GM18517 (cell line): Measurements from ENCODE around the gene TNS3.
"Not testable (repeated sequence)": the region's sequence is repeated elsewhere in the genome, so short reads cannot be mapped to it uniquely, and the experiment has no call there.

Experiments
- ATAC-seq: cut with Tn5 transposase; IDR thresholded peaks from one replicate; pipeline ENCODE4 v1.9.1; 2021; ENCODE audit warnings: mild to moderate bottlenecking, moderate library complexity; ENCODE audit not compliant: unreplicated experiment

TNS3 gene

DNA sequence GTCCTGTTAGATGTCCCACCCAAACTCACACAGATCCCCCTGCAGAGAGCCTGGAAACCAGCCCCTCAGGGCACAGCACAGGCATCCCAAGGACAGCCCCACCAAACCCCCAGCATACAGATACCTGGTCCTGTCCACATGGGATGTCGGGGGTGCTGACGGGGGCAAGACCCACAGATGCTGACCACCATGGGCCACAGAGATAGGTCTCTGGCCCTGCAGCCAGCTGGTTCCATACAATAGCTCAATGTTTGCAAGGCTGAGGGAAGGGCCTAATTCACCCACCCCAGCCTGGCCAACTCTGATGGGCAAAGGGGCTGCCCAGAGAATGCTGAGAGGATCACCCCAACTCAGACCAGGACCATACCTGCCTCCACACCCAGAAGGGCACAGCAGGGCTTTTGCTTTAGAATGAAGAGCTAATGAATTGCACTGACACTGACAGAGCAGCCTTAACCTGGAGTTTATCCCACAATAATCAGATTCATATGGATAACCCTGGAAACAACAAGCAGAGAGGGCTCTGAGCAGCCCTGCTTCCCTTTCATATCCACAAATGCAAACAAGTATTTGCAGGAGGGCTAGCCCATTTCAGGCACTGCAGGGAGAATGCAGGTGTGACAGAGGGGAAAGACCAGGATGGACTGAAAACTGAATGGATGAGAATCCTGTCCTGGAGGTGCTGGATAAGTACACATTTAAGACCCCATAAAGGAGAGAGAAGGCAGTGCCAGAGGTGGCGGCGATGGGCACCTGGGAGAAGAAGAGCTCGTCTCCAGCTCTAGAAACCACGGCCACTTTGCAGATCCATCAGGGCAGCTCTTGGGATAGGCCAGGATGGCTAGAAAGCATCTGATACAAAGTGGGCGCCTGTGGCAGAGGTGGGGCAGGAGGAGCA, 126.7 kb downstream of the TNS3 start:
- no peak for ATAC-seq

DNA sequence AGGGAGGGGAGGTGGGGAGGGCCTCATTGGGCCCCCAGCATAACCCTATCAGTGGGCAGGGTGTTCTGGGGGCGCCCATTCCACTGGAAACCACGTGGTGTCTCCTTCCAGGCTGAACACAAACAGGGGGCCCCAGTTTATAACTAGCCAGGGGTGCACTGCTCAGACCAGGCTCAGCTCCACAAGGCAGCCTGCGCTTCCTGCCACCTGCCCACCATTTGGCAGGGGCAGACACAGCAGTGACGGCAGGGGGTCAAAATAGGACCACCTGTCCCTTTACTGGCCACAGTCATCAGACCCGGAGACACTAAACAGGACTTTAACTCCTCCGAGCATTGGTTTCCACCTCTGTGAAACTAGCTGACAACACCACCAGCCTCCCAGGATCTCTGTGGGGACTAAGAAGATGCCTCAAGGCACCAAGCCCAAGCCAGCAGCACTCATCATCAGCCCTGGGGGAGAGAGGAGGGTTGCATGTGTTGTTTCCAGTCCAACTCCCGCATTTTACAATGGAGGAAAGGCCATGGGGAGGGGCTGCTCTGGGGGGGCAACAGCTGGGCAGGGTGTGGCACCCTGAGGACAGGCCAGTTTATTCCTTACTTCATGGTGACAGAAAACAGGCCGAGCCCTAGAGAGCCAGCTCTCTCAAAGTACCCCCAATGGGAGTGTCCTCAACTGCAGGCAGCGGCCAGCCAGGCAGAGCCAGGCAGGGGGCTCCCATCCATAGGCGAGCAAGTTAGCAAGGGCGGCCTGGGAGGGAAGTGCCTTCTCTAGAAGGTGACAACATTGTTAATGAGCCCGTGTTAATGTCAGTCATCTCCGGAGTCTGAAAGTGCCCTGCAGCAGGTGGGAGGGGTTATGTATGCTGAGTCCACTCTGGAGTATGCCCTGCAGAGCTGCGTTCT, 127.6 kb downstream of the TNS3 start:
- ATAC-seq, result no peak

DNA sequence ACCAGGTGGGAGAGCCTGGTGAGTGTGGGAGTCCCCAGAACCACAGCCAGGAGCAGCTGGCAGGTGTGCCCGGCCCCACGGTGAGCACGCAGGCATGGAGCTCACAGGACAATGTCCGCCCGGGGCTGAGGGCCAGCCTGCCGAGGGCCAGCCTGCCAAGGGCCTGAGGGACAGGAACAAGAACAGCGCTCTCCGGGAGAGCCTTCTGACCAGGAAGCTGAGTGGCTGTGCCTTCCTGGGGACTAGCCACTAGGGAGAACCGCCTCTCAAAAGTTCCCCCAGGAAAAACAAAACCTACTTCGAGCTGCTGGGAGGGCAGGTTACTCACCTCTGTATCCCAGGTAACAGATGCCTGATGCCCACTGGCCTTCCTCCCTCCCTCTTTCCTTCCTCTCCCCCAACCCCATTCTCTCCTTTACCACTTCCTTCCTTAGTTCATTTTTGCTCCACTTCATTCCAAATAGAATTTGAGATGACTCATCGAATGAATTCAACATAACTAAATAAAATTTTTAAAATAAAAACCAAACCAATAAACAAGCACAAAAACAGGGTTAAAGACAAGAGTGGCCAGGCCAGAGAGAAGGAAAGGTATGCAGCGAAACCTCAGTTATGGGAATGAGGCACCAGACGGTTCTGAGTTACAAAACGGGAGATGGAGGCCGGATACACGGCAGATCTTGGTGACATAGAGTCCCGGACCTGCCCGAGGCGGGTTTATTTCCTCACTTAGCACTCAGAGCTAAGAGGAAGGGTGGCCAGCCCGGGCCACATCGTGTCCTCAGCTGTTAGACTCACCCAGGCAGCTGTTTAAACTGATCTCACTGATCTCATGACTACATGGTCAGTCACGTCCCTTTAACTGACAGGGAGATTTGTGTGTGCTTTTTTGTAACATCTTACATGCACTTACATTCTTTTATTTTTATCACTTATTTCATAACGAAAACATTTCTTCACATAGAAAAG, 128.5 kb downstream of the TNS3 start:
- ATAC-seq, result no peak

GRCh38 chr7:47452715-47453092, 129.2 kb downstream of the TNS3 start:
- ATAC-seq, result no peak

DNA sequence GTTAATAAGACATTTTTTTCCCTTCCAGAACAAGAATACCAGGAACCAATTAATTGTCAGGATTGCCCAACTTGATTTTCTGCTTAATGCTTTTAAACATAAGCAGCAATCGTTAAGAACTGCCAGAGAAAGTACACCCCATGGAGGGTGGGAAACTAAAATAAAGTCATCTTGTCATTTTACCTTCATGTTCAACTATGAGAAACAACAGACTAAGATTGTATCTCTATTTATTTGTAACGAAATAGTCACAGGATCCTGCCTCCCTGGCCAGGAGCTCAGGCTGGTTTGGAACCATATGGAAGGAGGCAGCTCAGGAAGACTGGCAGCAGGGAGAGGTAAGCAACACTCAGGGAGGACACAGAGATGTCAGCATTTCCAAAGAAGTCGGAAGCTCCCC, 129.6 kb downstream of the TNS3 start:
- ATAC-seq, result no peak

- ATAC-seq, result no peak
Measured at GRCh38 chr7:47451851-47452205, 130.1 kb downstream of the TNS3 start.

DNA sequence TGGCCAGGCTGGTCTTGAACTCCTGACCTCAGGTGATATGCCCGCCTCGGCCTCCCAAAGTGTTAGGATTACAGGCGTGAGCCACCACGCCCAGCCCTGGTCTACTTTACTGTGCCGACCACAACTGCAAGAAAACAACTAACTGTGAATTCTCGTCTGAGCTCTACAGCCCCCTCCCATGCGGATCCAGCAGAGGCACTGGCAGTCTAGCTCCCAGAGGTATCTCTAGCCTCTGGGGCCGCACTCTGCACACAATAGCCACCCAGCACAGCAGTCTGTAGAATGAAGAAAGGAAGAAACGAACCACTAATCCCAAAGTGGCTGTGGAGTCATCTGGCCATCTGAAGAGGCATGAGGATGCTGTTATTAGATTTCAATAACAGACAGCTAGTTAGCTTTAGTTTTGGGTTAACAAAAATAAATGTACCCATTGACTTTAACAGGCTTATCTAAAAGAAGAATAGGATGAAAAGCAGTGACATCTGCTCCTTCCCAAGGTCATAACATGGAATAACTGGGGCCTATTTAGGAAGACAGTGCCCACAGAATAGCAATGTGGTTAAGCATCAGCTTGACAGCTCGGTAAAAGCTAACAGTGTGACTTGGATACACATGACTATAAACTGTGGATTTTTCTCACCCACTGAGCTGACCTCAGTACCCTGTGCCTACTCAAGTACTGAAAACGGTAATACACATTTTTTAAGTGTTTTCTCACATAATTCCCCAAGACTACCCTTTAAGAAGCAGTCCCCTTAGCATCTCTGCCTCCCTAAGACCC, 131.9 kb downstream of the TNS3 start:
- ATAC-seq, result no peak

DNA sequence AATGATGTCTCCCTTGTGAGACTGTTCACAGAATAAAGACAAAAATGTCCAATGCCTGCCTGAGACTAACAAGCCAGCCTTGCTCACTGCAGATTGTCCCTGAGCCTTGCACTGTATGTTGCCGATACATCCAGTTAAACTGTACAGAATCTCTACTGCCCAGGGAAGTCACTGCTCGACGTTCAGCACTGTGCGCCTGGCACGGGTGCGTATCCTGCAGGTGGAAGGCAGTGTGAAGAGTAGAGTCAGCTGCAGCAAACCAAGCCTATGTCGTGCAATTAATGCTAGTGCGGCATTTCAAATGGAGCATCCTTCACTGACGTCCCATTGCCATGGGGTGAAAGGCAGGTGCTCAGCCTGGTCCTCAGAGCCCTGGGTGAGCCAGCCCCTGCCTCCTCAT, 132.9 kb downstream of the TNS3 start:
- no peak for ATAC-seq

DNA sequence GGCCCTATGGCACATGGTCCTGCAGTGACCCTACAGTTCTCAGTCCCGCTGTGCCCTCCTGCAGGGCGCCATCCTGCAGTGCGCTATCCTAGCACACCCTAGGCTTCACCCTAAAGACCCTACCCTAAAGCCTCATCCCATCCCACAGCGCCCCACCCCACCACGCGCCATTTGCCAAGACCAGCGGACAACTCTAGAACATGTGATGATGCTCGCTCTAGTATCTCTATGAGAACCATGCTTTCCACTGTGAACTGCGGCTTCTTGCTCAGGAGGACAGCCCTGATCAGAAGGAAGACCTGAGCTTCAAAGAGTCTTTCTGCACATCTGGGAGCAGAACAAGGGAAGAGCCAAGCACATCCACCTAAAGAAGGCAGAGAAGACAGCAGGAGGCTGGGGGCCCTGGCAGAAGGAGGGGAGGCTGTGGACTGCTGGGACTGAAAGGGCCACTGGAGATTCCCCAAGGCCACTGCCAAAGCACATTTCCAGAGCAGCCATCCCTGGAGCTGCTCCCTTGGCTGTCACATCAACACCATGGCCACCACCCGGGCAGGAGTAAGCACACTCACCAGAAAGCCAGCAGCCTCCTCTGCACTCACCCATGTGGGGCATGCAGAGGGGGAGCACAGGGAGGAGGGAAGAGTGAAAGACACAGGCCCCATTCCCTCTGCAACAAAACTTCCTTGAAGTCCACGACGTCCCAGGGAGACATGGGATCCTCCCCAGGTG, 134.1 kb downstream of the TNS3 start:
- ATAC-seq, result no peak

- ATAC-seq, result no peak
Measured at GRCh38 chr7:47446871-47447466, 134.9 kb downstream of the TNS3 start.

DNA sequence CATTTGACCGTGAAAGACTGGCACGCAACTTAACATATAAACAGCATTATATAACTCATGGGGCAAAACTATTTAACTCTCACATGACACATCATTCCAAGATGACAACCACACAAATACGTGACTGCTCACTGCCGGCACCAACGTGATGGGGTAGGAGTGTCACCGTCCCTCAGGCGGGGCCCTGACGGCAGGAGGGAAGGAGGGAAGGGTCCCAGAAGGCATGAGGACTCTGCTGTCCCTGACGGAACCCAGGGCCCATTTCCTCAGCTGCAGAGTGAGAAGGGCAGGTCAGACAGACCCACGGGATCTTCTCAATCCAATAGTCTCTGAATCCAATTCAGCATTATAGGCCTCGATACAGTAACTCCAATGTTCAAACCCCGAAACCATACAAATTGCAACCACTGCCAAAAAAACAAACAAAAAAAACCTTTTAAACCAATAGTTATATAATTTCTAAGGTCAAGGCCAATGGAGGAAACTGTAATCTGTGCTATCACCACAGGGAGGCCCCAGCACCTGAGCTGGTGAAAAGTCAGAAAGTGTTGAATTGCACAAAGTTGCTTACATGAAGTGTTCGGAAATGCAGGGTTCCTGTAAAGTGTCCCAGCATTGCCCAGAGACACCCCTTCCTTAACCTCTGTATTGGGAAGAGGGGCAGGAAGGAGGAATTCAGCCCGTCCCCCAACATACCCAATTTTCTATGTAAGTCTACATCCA, 137.4 kb downstream of the TNS3 start:
- ATAC-seq, result no peak

- no peak for ATAC-seq
Measured at GRCh38 chr7:47443049-47443448, 138.9 kb downstream of the TNS3 start.

- no peak for ATAC-seq
Measured at GRCh38 chr7:47442605-47442865, 139.4 kb downstream of the TNS3 start.

- ATAC-seq, result no peak
Measured at GRCh38 chr7:47441796-47442604, 139.9 kb downstream of the TNS3 start.

DNA sequence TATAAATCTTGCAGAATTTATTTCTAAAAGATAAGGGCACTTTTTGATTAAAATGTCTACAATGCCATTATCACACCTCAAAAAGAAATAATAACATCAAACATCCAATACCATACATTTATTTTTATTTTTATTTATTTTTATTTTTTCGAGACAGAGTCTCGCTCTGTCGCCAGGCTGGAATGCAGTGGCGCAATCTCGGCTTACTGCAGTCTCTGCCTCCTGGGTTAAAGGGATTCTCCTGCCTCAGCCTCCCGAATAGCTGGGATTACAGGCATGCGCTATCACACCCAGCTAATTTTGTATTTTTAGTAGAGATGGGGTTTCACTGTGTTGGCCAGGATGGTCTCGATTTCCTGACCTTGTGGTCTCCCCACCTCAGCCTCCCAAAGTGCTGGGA, 140.9 kb downstream of the TNS3 start:
- ATAC-seq, result not testable (repeated sequence)

- ATAC-seq, result no peak
Measured at GRCh38 chr7:47440320-47440719, 141.6 kb downstream of the TNS3 start.

- ATAC-seq, result no peak
Measured at GRCh38 chr7:47439181-47439667, 142.7 kb downstream of the TNS3 start.
